Colonic mucosa (tissue), 4 donors: ENCODE results near the gene NOL9. TPM values are rescaled to one million over a fixed set of nuclear protein-coding genes. Genes with fewer than 3 reads are reported as not detected.
"Not testable (repeated sequence)": the region's sequence is repeated elsewhere in the genome, so short reads cannot be mapped to it uniquely, and the experiment has no call there.

Source experiments
- DNase-seq: peaks from one replicate; pipeline ENCODE4 v3.0.0-alpha.2; 2020
- H3K27ac ChIP-seq: fragments of 200-600 bp; one replicate; pipeline ENCODE4 v1.8.0; 2021
- H3K27me3 ChIP-seq: fragments of 200-600 bp; one replicate; pipeline ENCODE4 v1.8.0; 2021
- H3K36me3 ChIP-seq: fragments of 200-600 bp; one replicate; pipeline ENCODE4 v1.8.0; 2021
- H3K4me1 ChIP-seq: fragments of 200-600 bp; one replicate; pipeline ENCODE4 v1.8.0; 2021; ENCODE audit warnings: mild to moderate bottlenecking
- H3K4me3 ChIP-seq: fragments of 200-600 bp; one replicate; pipeline ENCODE4 v1.8.0; 2021
- H3K9ac ChIP-seq, 2 donors: one replicate each; pipeline ENCODE4 v1.7.0; 2013; ENCODE audit warnings: control low read depth in 2 of 2, low read depth in 2 of 2, low read length in 2 of 2
- H3K9me3 ChIP-seq: fragments of 200-600 bp; one replicate; pipeline ENCODE4 v1.8.0; 2021
- intact Hi-C: fragments of 100-400 bp; cut with DNase I; formaldehyde crosslinking; loops from one replicate; pipeline ENCODE4 v1.14.1; 2022
- total RNA-seq, 2 donors: library from RNA; stranded (reverse); fragmentation: NEBNext Ultra II Directional in 1 of 2; extraction: Animal tissue kit (Norgen Biotek cat#: 25700) in 1 of 2; gene quantifications; one replicate each; pipeline ENCODE4 v1.2.1, GENCODE V29; 2021
- TF ChIP-seq, protein P1 (sequence below): fragments of 200-600 bp; IDR thresholded peaks from one replicate; pipeline ENCODE4 v1.8.0; 2022; ENCODE audit warnings: antibody characterized with exemption, mild to moderate bottlenecking
- donor health status: healthy.
- donor health status: DM: no; HTN: no; CAD: no.
- donor health status: DM: no; HTN: no; CAD: no.

NOL9 gene
- total RNA-seq, 2 donors from 2014 or later = 14.5 to 27.3 TPM

- H3K4me3 ChIP-seq = no peak overlapping the region
- TF ChIP-seq, protein P1, sequence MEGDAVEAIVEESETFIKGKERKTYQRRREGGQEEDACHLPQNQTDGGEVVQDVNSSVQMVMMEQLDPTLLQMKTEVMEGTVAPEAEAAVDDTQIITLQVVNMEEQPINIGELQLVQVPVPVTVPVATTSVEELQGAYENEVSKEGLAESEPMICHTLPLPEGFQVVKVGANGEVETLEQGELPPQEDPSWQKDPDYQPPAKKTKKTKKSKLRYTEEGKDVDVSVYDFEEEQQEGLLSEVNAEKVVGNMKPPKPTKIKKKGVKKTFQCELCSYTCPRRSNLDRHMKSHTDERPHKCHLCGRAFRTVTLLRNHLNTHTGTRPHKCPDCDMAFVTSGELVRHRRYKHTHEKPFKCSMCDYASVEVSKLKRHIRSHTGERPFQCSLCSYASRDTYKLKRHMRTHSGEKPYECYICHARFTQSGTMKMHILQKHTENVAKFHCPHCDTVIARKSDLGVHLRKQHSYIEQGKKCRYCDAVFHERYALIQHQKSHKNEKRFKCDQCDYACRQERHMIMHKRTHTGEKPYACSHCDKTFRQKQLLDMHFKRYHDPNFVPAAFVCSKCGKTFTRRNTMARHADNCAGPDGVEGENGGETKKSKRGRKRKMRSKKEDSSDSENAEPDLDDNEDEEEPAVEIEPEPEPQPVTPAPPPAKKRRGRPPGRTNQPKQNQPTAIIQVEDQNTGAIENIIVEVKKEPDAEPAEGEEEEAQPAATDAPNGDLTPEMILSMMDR = no peak
- no peak overlapping the region for H3K27ac ChIP-seq
- intact Hi-C loops = no loop called here
- peaks cover 12% of the 10 kb centered on the region for H3K27me3 ChIP-seq
- H3K4me1 ChIP-seq = peaks cover 3% of the 10 kb centered on the region
- no peaks in the 10 kb centered on the region for H3K9me3 ChIP-seq
- DNase-seq = no peak
- H3K9ac ChIP-seq = no peak overlapping the region
- H3K36me3 ChIP-seq = no peaks in the 10 kb centered on the region
These were observed 58.6 kb downstream of the NOL9 start for GRCh38 chr1:6495540-6496364.

DNA sequence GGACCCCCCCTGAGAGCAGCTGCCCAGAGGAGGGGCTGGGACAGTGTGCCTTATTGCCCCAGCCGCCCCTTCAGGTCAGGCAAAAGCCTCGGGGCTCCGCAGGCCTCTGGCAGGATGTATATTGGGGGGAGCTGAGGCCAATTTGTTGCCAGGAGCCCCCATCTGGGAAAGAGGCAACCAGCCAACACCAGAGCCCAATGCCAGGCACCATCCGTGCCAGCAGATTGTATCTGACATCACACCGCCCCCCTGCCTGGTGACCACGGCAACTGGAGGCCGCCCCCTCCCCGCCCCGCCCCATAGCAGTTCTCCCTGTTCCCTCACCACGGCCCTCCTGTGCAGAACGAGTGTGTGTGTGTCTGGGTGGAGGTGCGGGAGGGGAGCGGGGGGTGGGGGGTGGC, 59.3 kb downstream of the NOL9 start:
- TF ChIP-seq, protein P1 = no peak
- Histone ChIP-seq H3K4me1 (peaks cover 3% of the 10 kb centered on the region), H3K27me3 (peaks cover 12% of the 10 kb centered on the region), H3K27ac (no peak overlapping the region), H3K9ac (no peak overlapping the region), H3K9me3 (no peaks in the 10 kb centered on the region), H3K36me3 (no peaks in the 10 kb centered on the region), H3K4me3 (no peak overlapping the region)
- no peak for DNase-seq
- intact Hi-C loops = no loop called here

DNA sequence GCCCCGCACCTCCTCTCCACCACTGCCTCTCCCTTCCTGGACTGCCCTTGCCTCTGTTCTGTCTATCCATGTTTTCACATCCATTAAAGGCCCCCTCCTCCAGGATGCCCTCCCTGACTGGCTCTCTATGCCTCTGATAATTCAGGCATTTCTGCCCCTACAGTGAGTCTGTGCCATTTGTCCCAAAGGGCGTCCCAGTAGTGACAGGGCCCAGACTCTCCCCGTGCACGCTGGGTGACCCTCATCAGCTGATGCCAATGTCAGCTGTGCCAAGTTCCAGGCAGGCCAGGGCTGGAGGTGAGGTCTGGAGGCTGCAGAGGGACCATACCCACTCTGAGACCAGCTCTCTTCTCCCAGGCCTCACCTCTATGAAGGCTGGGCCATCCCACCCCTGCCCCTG, 59.7 kb downstream of the NOL9 start:
- no peaks in the 10 kb centered on the region for H3K36me3 ChIP-seq
- no peak overlapping the region for H3K9ac ChIP-seq
- no peak overlapping the region for H3K4me3 ChIP-seq
- peaks cover 3% of the 10 kb centered on the region for H3K4me1 ChIP-seq
- intact Hi-C loops = no loop called here
- DNase-seq = no peak
- H3K9me3 ChIP-seq = no peaks in the 10 kb centered on the region
- H3K27me3 ChIP-seq = peaks cover 12% of the 10 kb centered on the region
- H3K27ac ChIP-seq = no peak overlapping the region
- TF ChIP-seq, protein P1 = no peak

GRCh38 chr1:6493834-6494223, 60.5 kb downstream of the NOL9 start:
- intact Hi-C loops, H3K4me3 ChIP-seq, H3K9ac ChIP-seq, H3K9me3 ChIP-seq, DNase-seq, H3K4me1 ChIP-seq, H3K27ac ChIP-seq, H3K36me3 ChIP-seq: not testable (repeated sequence)
- H3K27me3 ChIP-seq = peaks cover 12% of the 10 kb centered on the region

DNA sequence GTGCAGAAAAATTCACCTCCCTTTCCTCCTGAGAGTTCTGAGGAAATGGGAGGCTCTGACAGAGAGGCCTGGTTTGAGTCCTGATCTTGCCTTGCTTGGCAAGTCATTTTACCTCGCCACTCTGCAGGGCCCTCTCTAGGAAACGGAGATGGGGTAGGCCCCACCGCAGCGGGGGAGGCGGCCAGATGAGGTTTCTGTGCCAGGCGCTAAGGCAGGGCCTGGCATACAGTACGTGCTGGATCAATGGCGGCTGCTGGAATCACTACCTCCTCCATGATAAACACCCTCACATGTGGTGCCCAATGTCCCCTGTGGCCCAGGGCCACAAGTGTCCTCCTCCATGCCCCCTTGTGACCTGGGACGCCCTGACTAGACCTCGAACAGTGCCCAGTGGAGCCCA, 62.3 kb downstream of the NOL9 start:
- Histone ChIP-seq H3K27ac (no peak overlapping the region), H3K4me1 (peaks cover 3% of the 10 kb centered on the region), H3K9ac (no peak overlapping the region), H3K27me3 (peaks cover 5% of the 10 kb centered on the region), H3K9me3 (no peaks in the 10 kb centered on the region), H3K36me3 (no peaks in the 10 kb centered on the region), H3K4me3 (no peak overlapping the region)
- intact Hi-C loops = no loop called here
- DNase-seq = no peak
- TF ChIP-seq, protein P1 = no peak

GRCh38 chr1:6491480-6491962, 62.8 kb downstream of the NOL9 start, which contains the start of gene PLEKHG5:
Gene PLEKHG5, minus strand, starts transcription at chr1:6491667. Its CDS starts 14,096 bp downstream, at chr1:6477571.
- peak within 1 kb of the TSS; percentile 67 for H3K27ac ChIP-seq
- H3K4me1 ChIP-seq = peaks cover 3% of the 10 kb centered on the region
- peak within 1 kb of the TSS; percentile 81 for H3K4me3 ChIP-seq
- DNase-seq = no peak
- H3K9ac ChIP-seq = peak within 1 kb of the TSS; percentile 79 to 84
- no peaks in the 10 kb centered on the region for H3K36me3 ChIP-seq
- TF ChIP-seq, protein P1 = no peak
- H3K9me3 ChIP-seq = no peaks in the 10 kb centered on the region
- intact Hi-C loops = no loop called here
- peaks cover under 1% of the 10 kb centered on the region for H3K27me3 ChIP-seq
